CD14-positive monocyte (primary cell): ENCODE data around the gene MTARC2. TPM values are rescaled to one million over a fixed set of nuclear protein-coding genes. Genes with fewer than 3 reads are reported as not detected.

ENCODE experiments used
- DNase-seq, 3 donors: peaks; one replicate each; pipeline ENCODE4 v3.0.0-alpha.2; 2011 to 2022
- H2AFZ ChIP-seq: 2 replicates; pipeline ENCODE4 v1.6.0; 2012; ENCODE audit warnings: mild to moderate bottlenecking, low read depth, low read length, inconsistent platforms; ENCODE audit not compliant: insufficient read depth, poor library complexity, severe bottlenecking
- H3K27ac ChIP-seq, 2 donors: 1 replicate in 1 of 2; 2 replicates in 1 of 2; pipeline ENCODE4 v1.5.1; 2012 to 2013; ENCODE audit warnings: low read length in 2 of 2, control low read depth in 1 of 2, inconsistent platforms in 1 of 2, low read depth in 1 of 2, mild to moderate bottlenecking in 1 of 2
- H3K27me3 ChIP-seq, 2 donors: one replicate each; pipeline versions ENCODE4 v1.6.0 to v1.6.1; 2011 to 2013; ENCODE audit warnings: low read length in 2 of 2; ENCODE audit not compliant: control insufficient read depth in 2 of 2, insufficient read depth in 2 of 2
- H3K36me3 ChIP-seq, 2 donors: replicated peaks in 1 of 2; 1 replicate in 1 of 2; 2 replicates in 1 of 2; pipeline versions ENCODE4 v1.5.1 to v1.6.1; 2012 to 2013; ENCODE audit warnings: low read length in 2 of 2, control low read depth in 1 of 2, inconsistent platforms in 1 of 2, mild to moderate bottlenecking in 1 of 2; ENCODE audit not compliant: insufficient read depth in 2 of 2, control insufficient read depth in 1 of 2
- H3K4me1 ChIP-seq, 2 donors: 1 replicate in 1 of 2; 2 replicates in 1 of 2; pipeline versions ENCODE4 v1.5.1 to v1.6.1; 2012 to 2013; ENCODE audit warnings: low read length in 2 of 2, control low read depth in 1 of 2, inconsistent platforms in 1 of 2, mild to moderate bottlenecking in 1 of 2, moderate library complexity in 1 of 2; ENCODE audit not compliant: insufficient read depth in 2 of 2, control insufficient read depth in 1 of 2
- H3K4me2 ChIP-seq: replicated peaks from 2 replicates; pipeline ENCODE3; 2012; ENCODE audit warnings: low read length, moderate library complexity, mild to moderate bottlenecking; ENCODE audit not compliant: poor library complexity, severe bottlenecking; ENCODE audit errors: extremely low read depth
- H3K4me3 ChIP-seq, 3 experiments: fragments of 200-600 bp in 1 of 3; sonication (generic) in 1 of 3; replicated peaks in 1 of 3; 1 replicate in 2 of 3; 2 replicates in 1 of 3; pipeline ENCODE4 v1.5.1; 2011 to 2013; ENCODE audit warnings: low read length in 3 of 3, mild to moderate bottlenecking in 3 of 3, control low read depth in 2 of 3, low read depth in 2 of 3, inconsistent platforms in 1 of 3, moderate library complexity in 1 of 3
- H3K79me2 ChIP-seq: 2 replicates; pipeline ENCODE4 v1.6.0; 2012; ENCODE audit warnings: mild to moderate bottlenecking, control low read depth, inconsistent platforms, low read length, moderate library complexity; ENCODE audit not compliant: insufficient read depth
- H3K9ac ChIP-seq: 2 replicates; pipeline ENCODE4 v1.6.0; 2017; ENCODE audit warnings: low read length, mild to moderate bottlenecking; ENCODE audit not compliant: insufficient read depth, poor library complexity, severe bottlenecking
- H3K9me3 ChIP-seq, 2 donors: replicated peaks in 1 of 2; 1 replicate in 1 of 2; 2 replicates in 1 of 2; pipeline versions ENCODE4 v1.5.1 to v1.6.1; 2012 to 2013; ENCODE audit warnings: low read length in 2 of 2, control low read depth in 1 of 2; ENCODE audit not compliant: control insufficient read depth in 1 of 2, insufficient read depth in 1 of 2
- H4K20me1 ChIP-seq: 2 replicates; pipeline ENCODE4 v1.6.0; 2012; ENCODE audit warnings: mild to moderate bottlenecking, low read length, control low read depth, moderate library complexity; ENCODE audit not compliant: insufficient read depth
- H3K27ac Mint-ChIP-seq, 7 donors: one replicate each; pipeline ENCODE4 v1.8.0; 2020; ENCODE audit warnings: mild to moderate bottlenecking in 7 of 7, mixed read lengths in 7 of 7, moderate library complexity in 6 of 7, inconsistent platforms in 2 of 7
- H3K27me3 Mint-ChIP-seq, 3 donors: one replicate each; pipeline ENCODE4 v1.8.0; 2021 to 2022; ENCODE audit warnings: low read depth in 3 of 3, mild to moderate bottlenecking in 3 of 3, mixed read lengths in 3 of 3, moderate library complexity in 3 of 3, inconsistent platforms in 1 of 3
- H3K36me3 Mint-ChIP-seq, 2 donors: one replicate each; pipeline ENCODE4 v1.8.0; 2020; ENCODE audit warnings: mixed read lengths in 2 of 2, inconsistent platforms in 1 of 2, mild to moderate bottlenecking in 1 of 2
- H3K4me1 Mint-ChIP-seq: one replicate; pipeline ENCODE4 v1.8.0; 2020; ENCODE audit warnings: mild to moderate bottlenecking, mixed read lengths
- H3K4me3 Mint-ChIP-seq, 2 donors: one replicate each; pipeline ENCODE4 v1.8.0; 2020; ENCODE audit warnings: mild to moderate bottlenecking in 2 of 2, mixed read lengths in 2 of 2, moderate library complexity in 1 of 2
- H3K9me3 Mint-ChIP-seq, 7 donors: one replicate each; pipeline ENCODE4 v1.8.0; 2020 to 2022; ENCODE audit warnings: mixed read lengths in 7 of 7, mild to moderate bottlenecking in 6 of 7, moderate library complexity in 6 of 7, inconsistent platforms in 2 of 7
- WGBS: methylation state at CpG from one replicate; pipeline ENCODE4 v1.1.5; 2013; ENCODE audit warnings: missing lambda C conversion rate; ENCODE audit not compliant: insufficient coverage; 5-methylcytosine and 5-hydroxymethylcytosine counted together
- intact Hi-C, 2 donors: fragments of 100-400 bp; cut with micrococcal nuclease; formaldehyde crosslinking; loops; one replicate each; pipeline versions ENCODE4 v1.15.0 to v1.15.1; 2023
- polyA plus RNA-seq, 3 donors: library from polyadenylated mRNA; depleted of rRNA in 1 of 3; unstranded in 2 of 3; stranded (reverse) in 1 of 3; fragments of 300-500 nt in 2 of 3; fragments of >200 nt in 1 of 3; fragmentation: Illumina TruSeq in 2 of 3; gene quantifications; 1 replicate in 2 of 3; 2 replicates in 1 of 3; pipeline ENCODE4 v1.2.3, GENCODE V29; 2012 to 2021
- TF ChIP-seq, protein P1 (sequence below): fragments of 200-600 bp; IDR thresholded peaks from one replicate; pipeline ENCODE4 v1.8.0; 2022; ENCODE audit warnings: antibody characterized with exemption, mild to moderate bottlenecking

MTARC2 gene
- polyA plus RNA-seq, 3 donors = 0.29 to 0.81 (median 0.56) TPM

DNA sequence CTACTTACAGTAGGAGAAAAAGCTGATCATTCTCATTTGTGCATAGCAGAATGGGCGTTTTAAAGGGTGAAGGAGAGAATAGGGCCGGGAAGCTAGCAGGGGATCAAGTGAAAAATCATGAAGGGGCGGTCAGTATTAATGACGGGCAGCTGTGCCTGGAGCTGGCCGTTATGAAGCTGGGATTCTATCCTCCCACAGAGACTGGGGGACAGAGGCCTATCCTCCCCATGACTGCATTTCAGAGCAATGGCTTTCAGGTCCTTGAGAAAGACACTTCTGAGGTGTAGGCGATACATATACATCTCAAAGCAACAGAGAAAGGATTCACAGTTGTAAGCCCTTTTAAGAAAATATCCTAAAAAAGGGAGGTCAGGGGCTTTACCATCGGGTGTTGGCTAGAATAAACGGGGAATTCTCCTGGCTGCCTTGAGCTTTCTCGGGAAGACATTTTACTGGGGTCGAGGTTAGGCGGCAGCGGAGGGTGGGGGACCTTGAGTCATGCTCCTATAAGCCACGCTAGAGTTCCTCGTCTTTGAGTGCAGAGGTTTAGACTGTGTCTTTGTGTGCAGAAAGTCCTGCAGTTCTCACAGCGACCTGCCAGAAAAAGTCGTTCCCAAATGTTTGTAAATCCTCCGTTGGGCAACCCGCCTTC lies 559 bp upstream of the MTARC2 start:
- H3K4me2 ChIP-seq = peak overlapping the region; percentile 76
- H3K4me3 ChIP-seq = peak overlapping the region; percentile 55 to 77 (median 68)
- H3K36me3 Mint-ChIP-seq = peaks cover 0 to 12% of the 10 kb centered on the region in 2 donors
- H4K20me1 ChIP-seq = no peaks in the 10 kb centered on the region
- peaks cover 27 to 50% (median 31%) of the 10 kb centered on the region in 3 donors for H3K27me3 Mint-ChIP-seq
- peaks cover 6 to 24% of the 10 kb centered on the region in 2 donors for H3K27me3 ChIP-seq
- H3K9me3 ChIP-seq = no peaks in the 10 kb centered on the region
- peak overlapping the region; percentile 83 to 97 for H3K4me3 Mint-ChIP-seq
- no peaks in the 10 kb centered on the region for H3K79me2 ChIP-seq
- peak overlapping the region in 2 of 7 donors; percentile 46 to 49 for H3K27ac Mint-ChIP-seq
- H2AFZ ChIP-seq = peak overlapping the region; percentile 89
- peaks cover 0 to 3% (median 0%) of the 10 kb centered on the region in 7 donors for H3K9me3 Mint-ChIP-seq
- H3K36me3 ChIP-seq = no peaks in the 10 kb centered on the region
- H3K4me1 Mint-ChIP-seq = peaks cover 29% of the 10 kb centered on the region
- H3K27ac ChIP-seq = no peak overlapping the region
- TF ChIP-seq, protein P1, sequence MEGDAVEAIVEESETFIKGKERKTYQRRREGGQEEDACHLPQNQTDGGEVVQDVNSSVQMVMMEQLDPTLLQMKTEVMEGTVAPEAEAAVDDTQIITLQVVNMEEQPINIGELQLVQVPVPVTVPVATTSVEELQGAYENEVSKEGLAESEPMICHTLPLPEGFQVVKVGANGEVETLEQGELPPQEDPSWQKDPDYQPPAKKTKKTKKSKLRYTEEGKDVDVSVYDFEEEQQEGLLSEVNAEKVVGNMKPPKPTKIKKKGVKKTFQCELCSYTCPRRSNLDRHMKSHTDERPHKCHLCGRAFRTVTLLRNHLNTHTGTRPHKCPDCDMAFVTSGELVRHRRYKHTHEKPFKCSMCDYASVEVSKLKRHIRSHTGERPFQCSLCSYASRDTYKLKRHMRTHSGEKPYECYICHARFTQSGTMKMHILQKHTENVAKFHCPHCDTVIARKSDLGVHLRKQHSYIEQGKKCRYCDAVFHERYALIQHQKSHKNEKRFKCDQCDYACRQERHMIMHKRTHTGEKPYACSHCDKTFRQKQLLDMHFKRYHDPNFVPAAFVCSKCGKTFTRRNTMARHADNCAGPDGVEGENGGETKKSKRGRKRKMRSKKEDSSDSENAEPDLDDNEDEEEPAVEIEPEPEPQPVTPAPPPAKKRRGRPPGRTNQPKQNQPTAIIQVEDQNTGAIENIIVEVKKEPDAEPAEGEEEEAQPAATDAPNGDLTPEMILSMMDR = no peak
- intact Hi-C loops = no loop called here
- H3K9ac ChIP-seq = peak overlapping the region; percentile 69
- DNase-seq = no peak
- 22% methylated on average over 14 of the region's 18 CpGs for WGBS
- H3K4me1 ChIP-seq = peaks cover 12 to 17% of the 10 kb centered on the region in 2 donors

- Histone ChIP-seq H3K79me2 (no peaks in the 10 kb centered on the region), H3K4me1 (peaks cover 12 to 17% of the 10 kb centered on the region in 2 donors), H3K9me3 (no peaks in the 10 kb centered on the region), H4K20me1 (no peaks in the 10 kb centered on the region), H3K27ac (no peak overlapping the region), H3K4me2 (peak overlapping the region; percentile 76), H3K36me3 (no peaks in the 10 kb centered on the region), H3K4me3 (peak overlapping the region in 2 of 3 experiments; percentile 68 to 77), H3K27me3 (peaks cover 6 to 24% of the 10 kb centered on the region in 2 donors), H2AFZ (peak overlapping the region; percentile 89), H3K9ac (peak overlapping the region; percentile 69)
- DNase-seq = no peak
- Mint-ChIP-seq H3K27me3 (peaks cover 27 to 50% (median 28%) of the 10 kb centered on the region in 3 donors), H3K27ac (no peak overlapping the region), H3K36me3 (peaks cover 0 to 12% of the 10 kb centered on the region in 2 donors), H3K9me3 (peaks cover 0 to 3% (median 0%) of the 10 kb centered on the region in 7 donors), H3K4me3 (peak overlapping the region; percentile 83 to 97), H3K4me1 (peaks cover 29% of the 10 kb centered on the region)
- intact Hi-C loops = no loop called here
- WGBS = no CpG with 5 or more reads among the region's 3 CpGs
- TF ChIP-seq, protein P1 = no peak
These were observed 814 bp downstream of the MTARC2 start for GRCh38 chr1:220748936-220749335.
